Mesothelial cell of epicardium (in vitro differentiated cells): ENCODE measurements around the gene VIM. TPM values are rescaled to one million over a fixed set of nuclear protein-coding genes. Genes with fewer than 3 reads are reported as not detected.

Experiments
- DNase-seq, 2 experiments: peaks; one replicate each; pipeline ENCODE4 v3.0.0; 2021; ENCODE audit warnings: low spot score in 2 of 2; ENCODE audit not compliant: unreplicated experiment in 2 of 2
- H3K27ac Mint-ChIP-seq: 2 replicates; pipeline ENCODE4 v1.8.0; 2021; ENCODE audit warnings: mixed read lengths
- H3K27me3 Mint-ChIP-seq: 2 replicates; pipeline ENCODE4 v1.8.0; 2021; ENCODE audit warnings: low read depth, mixed read lengths
- H3K36me3 Mint-ChIP-seq: 2 replicates; pipeline ENCODE4 v1.8.0; 2021; ENCODE audit warnings: mixed read lengths
- H3K4me1 Mint-ChIP-seq: 2 replicates; pipeline ENCODE4 v1.8.0; 2021; ENCODE audit warnings: mixed read lengths
- H3K4me3 Mint-ChIP-seq: 2 replicates; pipeline ENCODE4 v1.8.0; 2021; ENCODE audit warnings: mild to moderate bottlenecking, moderate library complexity, mixed read lengths
- H3K9me3 Mint-ChIP-seq: 2 replicates; pipeline ENCODE4 v1.8.0; 2021; ENCODE audit warnings: mixed read lengths
- total RNA-seq: library from RNA; stranded (reverse); gene quantifications from 3 replicates; pipeline ENCODE4 v1.2.1, GENCODE V29; 2021
- TF ChIP-seq, protein P1 (sequence below): fragments of 200-600 bp; sonication (generic); IDR thresholded peaks from one replicate; pipeline ENCODE4 v1.5.0; 2021; ENCODE audit warnings: antibody characterized with exemption; ENCODE audit not compliant: unreplicated experiment

VIM gene
- total RNA-seq, 1 donor from 2014 or later: 1,481 TPM

DNA sequence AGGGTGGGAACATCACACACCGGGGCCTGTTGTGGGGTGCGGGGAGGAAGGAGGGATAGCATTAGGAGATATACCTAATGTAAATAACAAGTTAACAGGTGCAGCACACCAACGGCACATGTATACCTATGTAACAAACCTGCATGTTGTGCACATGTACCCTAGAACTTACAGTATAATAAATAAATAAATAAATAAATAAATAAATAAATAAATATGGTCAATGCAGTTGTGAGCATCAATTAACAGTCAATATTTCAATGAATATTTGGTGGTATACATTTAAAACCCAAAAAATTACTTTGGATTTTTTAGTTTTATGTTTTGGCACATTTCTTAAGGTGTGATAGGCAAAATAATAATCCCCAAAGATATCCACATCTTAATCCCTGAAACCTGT, 42.2 kb upstream of the VIM start:
- no peak overlapping the region for H3K4me3 Mint-ChIP-seq
- DNase-seq: no peak
- no peak overlapping the region for H3K27ac Mint-ChIP-seq
- H3K27me3 Mint-ChIP-seq: no peaks in the 10 kb centered on the region
- TF ChIP-seq, protein P1, sequence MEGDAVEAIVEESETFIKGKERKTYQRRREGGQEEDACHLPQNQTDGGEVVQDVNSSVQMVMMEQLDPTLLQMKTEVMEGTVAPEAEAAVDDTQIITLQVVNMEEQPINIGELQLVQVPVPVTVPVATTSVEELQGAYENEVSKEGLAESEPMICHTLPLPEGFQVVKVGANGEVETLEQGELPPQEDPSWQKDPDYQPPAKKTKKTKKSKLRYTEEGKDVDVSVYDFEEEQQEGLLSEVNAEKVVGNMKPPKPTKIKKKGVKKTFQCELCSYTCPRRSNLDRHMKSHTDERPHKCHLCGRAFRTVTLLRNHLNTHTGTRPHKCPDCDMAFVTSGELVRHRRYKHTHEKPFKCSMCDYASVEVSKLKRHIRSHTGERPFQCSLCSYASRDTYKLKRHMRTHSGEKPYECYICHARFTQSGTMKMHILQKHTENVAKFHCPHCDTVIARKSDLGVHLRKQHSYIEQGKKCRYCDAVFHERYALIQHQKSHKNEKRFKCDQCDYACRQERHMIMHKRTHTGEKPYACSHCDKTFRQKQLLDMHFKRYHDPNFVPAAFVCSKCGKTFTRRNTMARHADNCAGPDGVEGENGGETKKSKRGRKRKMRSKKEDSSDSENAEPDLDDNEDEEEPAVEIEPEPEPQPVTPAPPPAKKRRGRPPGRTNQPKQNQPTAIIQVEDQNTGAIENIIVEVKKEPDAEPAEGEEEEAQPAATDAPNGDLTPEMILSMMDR: no peak
- H3K9me3 Mint-ChIP-seq: no peaks in the 10 kb centered on the region
- peaks cover 27% of the 10 kb centered on the region for H3K4me1 Mint-ChIP-seq
- no peaks in the 10 kb centered on the region for H3K36me3 Mint-ChIP-seq

DNA sequence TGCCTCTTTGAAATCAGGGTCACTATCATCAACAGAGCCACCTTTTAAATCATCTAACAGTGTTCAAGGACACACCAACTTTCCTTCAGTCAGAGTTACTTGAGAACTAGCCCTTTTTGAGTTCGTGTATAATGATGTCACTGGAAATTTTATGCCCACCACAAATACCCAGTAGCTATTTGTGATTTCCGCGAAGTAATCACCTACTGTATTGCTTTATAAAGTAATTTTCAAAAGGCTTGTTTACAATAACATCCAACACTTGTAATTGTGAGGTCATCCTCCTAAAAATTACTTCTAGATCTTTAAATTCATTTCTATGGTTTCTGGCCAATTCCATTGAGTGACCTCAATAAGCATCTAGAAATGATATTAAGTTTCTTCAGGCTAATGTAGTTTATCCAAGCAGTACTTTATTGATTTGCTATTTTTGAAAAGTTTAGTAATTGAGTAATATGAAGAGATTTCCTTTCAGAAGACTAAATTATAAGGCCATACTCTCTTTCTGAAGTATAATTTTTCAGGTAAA, 39.3 kb upstream of the VIM start:
- Mint-ChIP-seq H3K36me3 (peaks cover under 1% of the 10 kb centered on the region), H3K27me3 (no peaks in the 10 kb centered on the region), H3K4me3 (no peak overlapping the region), H3K4me1 (peaks cover 18% of the 10 kb centered on the region), H3K9me3 (peaks cover 5% of the 10 kb centered on the region), H3K27ac (peak overlapping the region; percentile 64)
- TF ChIP-seq, protein P1: no peak
- no peak for DNase-seq

DNA sequence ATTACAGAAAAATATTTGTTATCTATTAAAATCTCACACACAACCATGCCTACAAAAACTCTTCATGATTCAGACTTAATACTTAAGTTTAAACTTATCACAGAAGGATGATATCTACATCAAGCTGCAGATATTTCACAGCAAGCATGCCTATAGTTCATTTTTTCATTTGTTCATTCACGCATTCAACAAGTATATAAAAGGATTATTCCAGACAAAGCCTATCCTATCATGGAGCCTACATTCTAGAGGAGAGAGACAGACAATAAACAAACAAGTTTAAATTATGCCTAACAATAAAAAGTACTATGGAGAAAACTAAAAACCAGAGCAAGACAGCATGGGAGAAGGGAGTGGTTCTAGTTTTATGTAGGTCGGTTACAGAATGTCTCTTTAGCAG, 37.4 kb upstream of the VIM start:
- DNase-seq: no peak
- Mint-ChIP-seq H3K36me3 (peaks cover 7% of the 10 kb centered on the region), H3K9me3 (peaks cover 16% of the 10 kb centered on the region), H3K4me3 (no peak overlapping the region), H3K4me1 (peaks cover 18% of the 10 kb centered on the region), H3K27me3 (no peaks in the 10 kb centered on the region), H3K27ac (no peak overlapping the region)
- TF ChIP-seq, protein P1: no peak

GRCh38 chr10:17195083-17195482, 33.0 kb upstream of the VIM start:
- DNase-seq: no peak
- H3K27ac Mint-ChIP-seq: no peak overlapping the region
- peaks cover 9% of the 10 kb centered on the region for H3K36me3 Mint-ChIP-seq
- TF ChIP-seq, protein P1: no peak
- peaks cover 22% of the 10 kb centered on the region for H3K4me1 Mint-ChIP-seq
- no peak overlapping the region for H3K4me3 Mint-ChIP-seq
- H3K9me3 Mint-ChIP-seq: peaks cover 16% of the 10 kb centered on the region
- H3K27me3 Mint-ChIP-seq: no peaks in the 10 kb centered on the region

- TF ChIP-seq, protein P1: no peak
- H3K4me1 Mint-ChIP-seq: peaks cover 26% of the 10 kb centered on the region
Observed at GRCh38 chr10:17196045-17196444, 32.0 kb upstream of the VIM start.

DNA sequence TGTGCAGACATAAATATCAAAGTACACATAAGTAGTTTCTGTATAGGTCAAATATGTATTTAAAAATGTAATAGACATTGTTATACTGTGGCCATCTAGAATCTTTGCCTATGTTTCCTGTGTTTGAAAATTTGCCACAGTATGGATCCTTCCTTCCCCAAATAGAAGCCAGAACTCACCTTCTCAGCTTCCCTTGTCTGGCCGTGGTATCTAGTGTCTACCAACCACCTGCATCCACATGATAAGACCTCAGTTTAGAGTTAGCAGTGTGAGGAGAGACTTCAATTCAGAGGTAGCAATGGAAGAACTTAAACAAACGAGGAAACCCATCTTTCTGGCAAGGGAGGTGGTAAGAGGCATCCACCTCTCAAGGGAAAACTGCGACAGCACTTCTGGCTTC, 31.5 kb upstream of the VIM start:
- H3K4me1 Mint-ChIP-seq: peaks cover 29% of the 10 kb centered on the region
- TF ChIP-seq, protein P1: no peak
- no peaks in the 10 kb centered on the region for H3K27me3 Mint-ChIP-seq
- H3K27ac Mint-ChIP-seq: peak overlapping the region; percentile 35
- no peak overlapping the region for H3K4me3 Mint-ChIP-seq
- H3K9me3 Mint-ChIP-seq: peaks cover 16% of the 10 kb centered on the region
- DNase-seq: no peak
- H3K36me3 Mint-ChIP-seq: peaks cover 9% of the 10 kb centered on the region

More at GRCh38 chr10:17196045-17196444, 32.0 kb upstream of the VIM start:
- no peak for DNase-seq
- Mint-ChIP-seq H3K36me3 (peaks cover 9% of the 10 kb centered on the region), H3K27me3 (no peaks in the 10 kb centered on the region), H3K9me3 (peaks cover 16% of the 10 kb centered on the region), H3K27ac (peak overlapping the region; percentile 35), H3K4me3 (no peak overlapping the region)
